Choroid plexus epithelial cell (primary cell): ENCODE measurements around the gene TMEM247.
A peak's percentile ranks its signal among the peaks of the same experiment; 100 is the strongest.

Source experiments
- DNase-seq: peaks from one replicate; pipeline ENCODE4 v3.0.0-alpha.2; 2010; ENCODE audit warnings: low read depth
- H3K4me3 ChIP-seq: 2 replicates; pipeline ENCODE4 v1.5.1; 2011; ENCODE audit warnings: low read depth, mild to moderate bottlenecking, control low read depth, low read length, moderate library complexity
- CTCF ChIP-seq: conservative IDR thresholded peaks from 2 replicates; pipeline ENCODE4 v1.5.1; 2011; ENCODE audit warnings: low read depth, mild to moderate bottlenecking, control low read depth, inconsistent platforms, low read length, moderate library complexity

Gene TMEM247

DNA sequence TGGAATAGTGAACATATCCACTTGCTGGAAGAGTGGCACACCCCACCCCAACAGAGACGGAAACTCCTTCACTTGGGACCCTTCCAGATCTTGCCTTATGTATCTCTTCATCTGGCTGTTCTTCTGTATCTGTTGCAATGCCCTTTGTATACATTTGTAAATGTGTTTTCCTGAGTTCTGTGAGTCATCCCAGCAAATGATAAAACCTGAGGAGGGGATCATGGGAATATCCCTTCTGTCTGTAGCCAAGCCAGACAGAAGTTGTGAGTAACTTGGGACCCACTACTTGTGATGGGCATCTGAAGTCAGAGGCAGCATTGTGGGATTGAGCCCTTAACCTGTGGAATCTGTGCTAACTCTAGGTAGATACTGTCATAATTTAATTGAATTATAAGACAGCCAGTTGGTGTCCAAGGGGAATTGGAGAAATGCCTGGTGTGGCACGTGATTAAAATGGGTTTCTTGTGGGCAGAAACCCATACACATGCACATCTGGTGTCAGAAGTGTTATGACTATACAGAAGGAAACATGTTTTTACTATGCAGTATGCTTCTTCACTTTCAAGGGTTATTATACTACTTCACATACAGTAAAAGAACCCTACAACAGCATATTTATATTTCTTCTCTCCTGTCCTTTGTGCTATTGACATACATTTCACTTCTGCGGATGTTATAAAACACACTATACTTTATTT lies 32.3 kb upstream of the TMEM247 start:
- no peak for TF ChIP-seq CTCF
- DNase-seq = peak; percentile 57
- H3K4me3 ChIP-seq = no peak overlapping the region

GRCh38 chr2:46447649-46448048 lies 31.7 kb upstream of the TMEM247 start:
- no peak for TF ChIP-seq CTCF
- no peak for DNase-seq
- no peak overlapping the region for H3K4me3 ChIP-seq

DNA sequence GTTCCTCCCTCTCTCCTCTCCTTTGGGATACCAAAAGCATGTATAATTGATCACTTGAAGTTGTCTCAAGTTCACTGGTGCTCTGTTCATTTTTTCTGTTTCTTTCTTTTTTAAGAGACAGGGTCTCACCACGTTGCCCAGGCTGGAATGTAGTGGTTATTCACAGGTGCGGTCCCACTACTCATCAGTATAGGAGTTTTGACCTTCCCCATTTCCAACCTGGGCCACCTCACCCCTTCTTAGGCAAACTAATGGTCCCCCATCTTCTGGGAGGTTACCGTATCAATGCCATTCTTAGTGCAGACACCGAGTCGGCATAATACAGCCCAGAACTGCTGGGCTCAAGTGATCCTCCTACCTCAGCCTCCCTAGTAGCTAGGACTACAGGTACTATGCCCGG lies 31.3 kb upstream of the TMEM247 start:
- TF ChIP-seq CTCF = no peak
- no peak for DNase-seq
- H3K4me3 ChIP-seq = no peak overlapping the region

DNA sequence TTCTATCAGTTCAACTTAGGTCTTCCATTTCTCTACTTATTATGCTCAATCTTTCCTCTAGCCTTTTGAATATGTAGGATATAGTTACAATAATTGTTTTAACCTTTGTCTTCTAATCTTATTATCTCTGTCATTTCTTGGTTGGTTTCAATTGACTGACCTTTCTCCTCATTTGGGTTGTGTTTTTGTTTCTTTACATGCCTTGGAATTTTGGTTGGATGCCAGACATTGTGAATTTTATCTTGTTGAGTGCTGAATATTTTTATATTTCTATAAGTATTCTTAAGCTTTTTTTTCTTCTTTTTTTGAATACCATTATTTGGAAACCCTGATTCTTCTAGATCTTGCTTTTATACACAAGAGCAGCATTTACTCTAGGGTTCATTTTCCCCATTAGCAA lies 30.7 kb upstream of the TMEM247 start:
- TF ChIP-seq CTCF = no peak
- H3K4me3 ChIP-seq = no peak overlapping the region
- DNase-seq = peak; percentile 38

GRCh38 chr2:46449700-46450099 lies 29.7 kb upstream of the TMEM247 start:
- no peak for TF ChIP-seq CTCF
- no peak overlapping the region for H3K4me3 ChIP-seq
- DNase-seq = no peak

DNA sequence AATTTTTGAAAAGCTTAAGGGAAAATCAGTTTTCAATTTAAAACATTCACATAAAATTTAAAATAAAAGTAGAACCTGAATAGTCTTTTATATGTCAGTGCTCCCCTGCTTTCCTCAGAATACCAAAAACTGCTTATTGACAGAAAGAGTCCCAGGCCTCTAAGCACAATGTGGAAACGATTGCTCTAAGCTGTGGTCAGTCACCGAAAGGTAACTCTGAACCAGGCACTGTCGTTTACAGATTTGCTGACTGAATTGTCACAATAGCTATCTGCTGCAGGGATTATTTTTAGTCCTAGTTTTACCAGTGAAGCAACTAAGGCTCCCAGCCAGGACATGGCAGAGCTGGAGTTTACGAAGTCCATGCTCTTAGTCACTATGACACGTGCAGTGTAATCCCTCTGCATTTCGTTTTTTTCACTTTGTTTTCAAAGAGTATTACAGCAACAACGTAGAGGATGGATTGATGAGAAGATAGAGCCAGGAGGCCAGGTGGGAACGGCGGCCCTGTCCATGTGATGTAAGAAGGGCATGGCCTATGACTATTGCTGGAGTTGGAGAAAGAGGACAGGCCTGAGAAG lies 28.1 kb upstream of the TMEM247 start:
- no peak overlapping the region for H3K4me3 ChIP-seq
- no peak for TF ChIP-seq CTCF
- peak; percentile 39 for DNase-seq

- no peak overlapping the region for H3K4me3 ChIP-seq
- DNase-seq = no peak
- TF ChIP-seq CTCF = no peak
These were observed 22.6 kb upstream of the TMEM247 start for GRCh38 chr2:46456789-46457188.
